WTC11 (cell line): ENCODE measurements around the gene RAB3GAP1. TPM values are rescaled to one million over a fixed set of nuclear protein-coding genes. Genes with fewer than 3 reads are reported as not detected.
A peak's percentile ranks its signal among the peaks of the same experiment; 100 is the strongest.
"Not testable (repeated sequence)": the region's sequence is repeated elsewhere in the genome, so short reads cannot be mapped to it uniquely, and the experiment has no call there.

Experiments used
- ATAC-seq: fragments of 200-7000 bp; cut with Tn5 transposase; 2 replicates; pipeline ENCODE4 v1.10.0; 2021; ENCODE audit warnings: mild to moderate bottlenecking, moderate library complexity
- CTCF ChIA-PET: fragments of 300-600 bp; sonication (Branson Sonifier 250); formaldehyde crosslinking; loops from one replicate; lab custom pipeline; 2021; ENCODE audit warnings: antibody characterized with exemption; lab: Charles Lee
- POLR2A ChIA-PET: fragments of 350-600 bp; sonication (Branson Sonifier 250); formaldehyde crosslinking; loops from one replicate; lab custom pipeline; 2021; ENCODE audit warnings: antibody characterized with exemption; lab: Charles Lee
- DNase-seq: peaks from one replicate; pipeline ENCODE4 v3.0.0; 2021; ENCODE audit warnings: low spot score
- H3K27ac Mint-ChIP-seq: 2 replicates; pipeline ENCODE4 v1.8.0; 2021; ENCODE audit warnings: mixed read lengths
- H3K27me3 Mint-ChIP-seq: 2 replicates; pipeline ENCODE4 v1.8.0; 2021; ENCODE audit warnings: low read depth, mild to moderate bottlenecking, moderate library complexity, mixed read lengths
- H3K36me3 Mint-ChIP-seq: 2 replicates; pipeline ENCODE4 v1.8.0; 2021; ENCODE audit warnings: mixed read lengths
- H3K4me1 Mint-ChIP-seq: 2 replicates; pipeline ENCODE4 v1.8.0; 2022; ENCODE audit warnings: mixed read lengths
- H3K4me3 Mint-ChIP-seq: 2 replicates; pipeline ENCODE4 v1.8.0; 2021; ENCODE audit warnings: mild to moderate bottlenecking, moderate library complexity, mixed read lengths
- H3K9me3 Mint-ChIP-seq: 2 replicates; pipeline ENCODE4 v1.8.0; 2021; ENCODE audit warnings: mixed read lengths
- ELF4 ChIP-seq: sonication (generic); formaldehyde crosslinking; IDR thresholded peaks from 2 replicates; pipeline ENCODE4 v1.8.1; 2022; ENCODE audit warnings: low read depth, mild to moderate bottlenecking, moderate library complexity, missing genetic modification reagents
- FOXP1 ChIP-seq: sonication (generic); formaldehyde crosslinking; IDR thresholded peaks from 2 replicates; pipeline ENCODE4 v1.8.0; 2022; ENCODE audit warnings: missing genetic modification reagents, mild to moderate bottlenecking, moderate library complexity, borderline replicate concordance
- GABPB1 ChIP-seq: sonication (generic); formaldehyde crosslinking; IDR thresholded peaks from 2 replicates; pipeline ENCODE4 v1.8.1; 2023; ENCODE audit warnings: mild to moderate bottlenecking, missing genetic modification reagents
- GRHL2 ChIP-seq: fragments of 250-450 bp; sonication (Bioruptor Pico); IDR thresholded peaks from 2 replicates; pipeline ENCODE4 v1.8.0; 2022; ENCODE audit warnings: mild to moderate bottlenecking, moderate library complexity; ENCODE audit not compliant: insufficient replicate concordance, severe bottlenecking
- IRF2 ChIP-seq: sonication (generic); formaldehyde crosslinking; IDR thresholded peaks from 2 replicates; pipeline ENCODE4 v1.8.0; 2022; ENCODE audit warnings: low read depth, missing genetic modification reagents, borderline replicate concordance
- JUN ChIP-seq: sonication (generic); formaldehyde crosslinking; IDR thresholded peaks from 2 replicates; pipeline ENCODE4 v1.8.0; 2023; ENCODE audit warnings: mild to moderate bottlenecking, missing genetic modification reagents
- NR1H2 ChIP-seq: sonication (generic); formaldehyde crosslinking; IDR thresholded peaks from 2 replicates; pipeline ENCODE4 v1.9.0; 2021; ENCODE audit warnings: mild to moderate bottlenecking, moderate library complexity, missing genetic modification reagents
- SMAD4 ChIP-seq: sonication (generic); formaldehyde crosslinking; IDR thresholded peaks from 2 replicates; pipeline ENCODE4 v1.8.0; 2022; ENCODE audit warnings: mild to moderate bottlenecking, missing genetic modification reagents
- ZNF232 ChIP-seq: sonication (generic); formaldehyde crosslinking; IDR thresholded peaks from 2 replicates; pipeline ENCODE4 v1.8.0; 2022; ENCODE audit warnings: mild to moderate bottlenecking, missing genetic modification reagents
- total RNA-seq: library from RNA; stranded (reverse); gene quantifications from 3 replicates; pipeline ENCODE4 v1.2.3, GENCODE V29; 2021
- TF ChIP-seq, protein P1 (sequence below): fragments of 250-450 bp; sonication (Bioruptor Pico); IDR thresholded peaks from 2 replicates; pipeline ENCODE4 v1.9.0; 2021; ENCODE audit warnings: moderate library complexity, mild to moderate bottlenecking, inconsistent platforms, borderline replicate concordance
- TF ChIP-seq, protein P2 (sequence below): fragments of 200-600 bp; IDR thresholded peaks from 2 replicates; pipeline ENCODE4 v1.8.0; 2022; ENCODE audit warnings: antibody characterized with exemption
- TF ChIP-seq, protein P3 (sequence below): fragments of 250-450 bp; sonication (Bioruptor Pico); IDR thresholded peaks from 2 replicates; pipeline ENCODE4 v1.8.0; 2021; ENCODE audit warnings: mild to moderate bottlenecking

Gene RAB3GAP1
- total RNA-seq, 1 experiment from 2014 or later, result 27.6 TPM

DNA sequence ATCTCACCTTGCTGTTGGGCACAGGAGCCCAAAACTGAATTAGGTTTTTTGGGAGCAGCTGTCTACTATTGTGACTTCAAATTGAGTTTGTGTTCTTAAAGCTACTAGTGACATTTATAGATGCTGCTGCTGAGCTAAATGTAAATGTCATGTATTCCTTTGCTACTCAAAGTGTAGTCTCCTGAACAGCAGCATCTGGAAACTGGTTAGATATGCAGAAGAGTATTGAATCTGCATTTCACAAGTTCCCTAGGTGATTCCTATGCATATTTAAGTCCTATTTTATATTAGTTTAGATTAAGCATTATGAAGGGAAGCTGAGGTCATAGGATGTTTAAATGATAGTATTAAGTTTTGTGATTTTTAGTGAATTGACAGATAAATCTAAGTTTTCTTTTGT is 67.5 kb downstream of the RAB3GAP1 start (continued):
- TF ChIP-seq FOXP1 (CRISPR knock-in tag), result no peak
- TF ChIP-seq, all 79 proteins: peak for 0

DNA sequence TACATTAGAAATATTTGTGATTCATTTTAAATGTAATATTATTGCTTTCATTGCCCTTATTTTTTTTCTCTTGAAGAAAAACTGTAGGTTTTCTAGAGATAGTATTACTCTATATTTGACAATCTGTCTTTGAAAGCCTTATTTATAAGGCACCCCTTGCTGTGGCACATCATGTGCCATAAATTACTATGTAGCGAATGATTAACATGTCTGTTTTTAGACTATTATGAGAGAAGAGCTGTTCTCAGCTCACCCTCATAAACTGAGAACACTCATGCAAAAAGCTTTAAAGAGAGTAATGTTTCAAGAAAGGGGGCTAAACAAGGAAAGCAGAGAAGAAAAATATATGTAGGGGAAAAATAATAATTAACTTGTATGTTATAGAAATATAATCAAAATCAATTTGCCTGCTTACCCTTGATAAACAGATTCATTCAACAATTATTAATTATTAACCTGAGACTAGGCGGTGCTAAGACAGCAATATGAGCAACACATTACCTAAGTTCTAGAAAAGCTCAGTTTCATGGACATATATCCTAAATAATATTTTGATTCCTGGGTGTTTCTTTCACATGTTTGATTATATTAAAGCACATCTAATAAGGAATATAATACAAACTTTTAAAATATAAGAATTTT is 69.0 kb downstream of the RAB3GAP1 start:
- H3K9me3 Mint-ChIP-seq, result no peaks in the 10 kb centered on the region
- CTCF ChIA-PET, result interaction anchor here (0.6 kb wide), 1 partner anchor 587 kb away, joined by 4 read pairs; no protein-coding TSS in a partner anchor
- H3K36me3 Mint-ChIP-seq, result peaks cover 4% of the 10 kb centered on the region
- DNase-seq (no peak), ATAC-seq (no peak)
- no peaks in the 10 kb centered on the region for H3K4me1 Mint-ChIP-seq
- no peak overlapping the region for H3K4me3 Mint-ChIP-seq
- no peaks in the 10 kb centered on the region for H3K27me3 Mint-ChIP-seq
- no peak overlapping the region for H3K27ac Mint-ChIP-seq
- TF ChIP-seq, protein P1, sequence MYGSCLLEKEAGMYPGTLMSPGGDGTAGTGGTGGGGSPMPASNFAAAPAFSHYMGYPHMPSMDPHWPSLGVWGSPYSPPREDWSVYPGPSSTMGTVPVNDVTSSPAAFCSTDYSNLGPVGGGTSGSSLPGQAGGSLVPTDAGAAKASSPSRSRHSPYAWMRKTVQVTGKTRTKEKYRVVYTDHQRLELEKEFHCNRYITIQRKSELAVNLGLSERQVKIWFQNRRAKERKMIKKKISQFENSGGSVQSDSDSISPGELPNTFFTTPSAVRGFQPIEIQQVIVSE (CRISPR knock-in tag), result no peak
- no peak for TF ChIP-seq NR1H2 (CRISPR knock-in tag)
- POLR2A ChIA-PET, result no interaction called here

DNA sequence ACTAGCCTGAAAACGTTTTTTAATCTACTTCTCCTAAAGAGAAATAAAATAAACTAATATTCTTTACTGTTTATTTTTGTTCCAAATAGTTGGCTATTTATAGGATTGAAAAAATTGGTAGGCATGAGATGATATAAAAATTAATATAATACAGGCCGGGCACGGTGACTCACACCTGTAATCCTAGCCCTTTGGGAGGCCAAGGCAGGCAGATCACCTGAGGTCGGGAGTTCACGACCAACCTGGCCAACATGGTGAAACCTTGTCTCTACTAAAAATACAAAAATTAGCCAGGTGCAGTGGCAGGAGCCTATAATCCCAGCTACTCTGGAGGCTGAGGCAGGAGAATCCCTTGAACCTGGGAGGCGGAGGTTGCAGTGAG is 69.6 kb downstream of the RAB3GAP1 start:
- POLR2A ChIA-PET, DNase-seq, ATAC-seq, H3K4me3 Mint-ChIP-seq, H3K27ac Mint-ChIP-seq, H3K4me1 Mint-ChIP-seq, H3K9me3 Mint-ChIP-seq, H3K36me3 Mint-ChIP-seq, H3K27me3 Mint-ChIP-seq: not testable (repeated sequence)
- CTCF ChIA-PET, result interaction anchor here (0.6 kb wide), 1 partner anchor 587 kb away, joined by 4 read pairs; no protein-coding TSS in a partner anchor

DNA sequence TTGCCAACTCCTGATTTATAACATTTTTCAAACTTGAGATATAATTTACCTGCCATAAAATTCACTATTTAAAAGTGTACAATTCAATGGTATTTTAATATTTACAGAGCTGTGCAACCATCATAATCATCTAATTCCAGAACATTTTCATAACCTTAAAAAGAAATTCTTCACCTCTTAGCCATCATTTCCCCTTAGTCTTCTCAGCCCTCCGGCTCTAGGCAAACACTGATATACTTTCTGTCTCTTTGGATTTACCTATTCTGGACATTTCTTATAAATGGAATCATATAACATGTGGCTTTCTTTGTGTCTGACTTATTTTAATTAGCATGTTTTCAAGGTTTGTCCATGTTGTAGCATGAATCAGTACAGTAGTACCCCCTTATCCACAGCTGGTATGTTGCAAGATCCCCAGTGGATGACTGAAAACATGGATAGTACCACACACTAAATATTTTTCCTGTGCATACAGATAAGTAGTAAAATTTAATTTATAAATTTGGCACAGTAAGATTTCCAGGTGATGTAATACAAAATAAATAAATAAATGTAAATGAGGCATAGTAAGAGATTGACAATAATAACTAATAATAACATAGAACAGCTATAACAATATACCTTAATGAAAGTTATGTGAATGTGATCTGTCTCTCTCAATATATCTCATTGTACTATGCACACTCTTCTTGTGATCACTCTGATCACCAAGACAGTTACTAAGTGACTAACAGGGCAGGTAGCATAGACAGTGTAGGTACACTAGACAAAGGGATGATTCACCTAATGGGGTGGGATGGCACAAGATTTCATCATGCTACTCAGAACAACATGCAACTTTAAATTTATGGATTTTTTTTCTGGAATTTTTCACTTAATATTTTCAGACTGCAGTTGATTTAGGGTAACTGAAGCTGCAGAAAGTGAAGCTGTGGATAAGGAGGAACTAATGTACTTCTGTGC is 73.1 kb downstream of the RAB3GAP1 start:
- ChIA-PET POLR2A (no interaction called here), CTCF (no interaction called here)
- H3K4me3 Mint-ChIP-seq, result no peak overlapping the region
- H3K4me1 Mint-ChIP-seq, result no peaks in the 10 kb centered on the region
- no peak overlapping the region for H3K27ac Mint-ChIP-seq
- DNase-seq (no peak), ATAC-seq (no peak)
- H3K36me3 Mint-ChIP-seq, result peaks cover 16% of the 10 kb centered on the region
- no peaks in the 10 kb centered on the region for H3K27me3 Mint-ChIP-seq
- TF ChIP-seq GABPB1 (peak; percentile 84), NR1H2 (CRISPR knock-in tag) (no peak)
- H3K9me3 Mint-ChIP-seq, result no peaks in the 10 kb centered on the region

DNA sequence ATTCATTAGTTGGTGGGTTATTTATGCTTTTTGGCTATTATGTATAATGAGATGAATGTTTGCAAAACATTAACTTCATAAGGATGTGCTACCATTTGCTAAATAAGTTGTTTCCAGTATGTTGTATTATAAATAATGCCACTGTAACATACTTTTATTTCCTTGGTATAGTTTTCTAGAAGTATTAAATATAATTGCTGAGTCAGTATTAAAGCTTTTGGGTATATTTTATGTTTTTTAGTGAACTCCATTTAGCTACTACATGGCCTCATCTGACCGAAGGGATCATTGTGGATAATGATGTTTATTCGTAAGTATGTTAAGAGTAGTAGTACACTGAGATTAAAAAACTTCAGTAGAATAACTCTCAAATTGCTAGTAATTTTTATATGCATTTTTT is 73.8 kb downstream of the RAB3GAP1 start:
- Mint-ChIP-seq H3K27me3 (no peaks in the 10 kb centered on the region), H3K36me3 (peaks cover 20% of the 10 kb centered on the region), H3K4me3 (no peak overlapping the region), H3K4me1 (no peaks in the 10 kb centered on the region), H3K9me3 (no peaks in the 10 kb centered on the region), H3K27ac (no peak overlapping the region)
- ChIA-PET POLR2A (no interaction called here), CTCF (no interaction called here)
- ATAC-seq, result no peak
- no peak for TF ChIP-seq JUN (CRISPR knock-in tag)
- TF ChIP-seq, protein P1 (CRISPR knock-in tag), result no peak
- no peak for TF ChIP-seq ELF4 (CRISPR knock-in tag)
- TF ChIP-seq IRF2 (CRISPR knock-in tag), result no peak
- no peak for TF ChIP-seq ZNF232 (CRISPR knock-in tag)
- no peak for TF ChIP-seq SMAD4
- TF ChIP-seq, protein P2, sequence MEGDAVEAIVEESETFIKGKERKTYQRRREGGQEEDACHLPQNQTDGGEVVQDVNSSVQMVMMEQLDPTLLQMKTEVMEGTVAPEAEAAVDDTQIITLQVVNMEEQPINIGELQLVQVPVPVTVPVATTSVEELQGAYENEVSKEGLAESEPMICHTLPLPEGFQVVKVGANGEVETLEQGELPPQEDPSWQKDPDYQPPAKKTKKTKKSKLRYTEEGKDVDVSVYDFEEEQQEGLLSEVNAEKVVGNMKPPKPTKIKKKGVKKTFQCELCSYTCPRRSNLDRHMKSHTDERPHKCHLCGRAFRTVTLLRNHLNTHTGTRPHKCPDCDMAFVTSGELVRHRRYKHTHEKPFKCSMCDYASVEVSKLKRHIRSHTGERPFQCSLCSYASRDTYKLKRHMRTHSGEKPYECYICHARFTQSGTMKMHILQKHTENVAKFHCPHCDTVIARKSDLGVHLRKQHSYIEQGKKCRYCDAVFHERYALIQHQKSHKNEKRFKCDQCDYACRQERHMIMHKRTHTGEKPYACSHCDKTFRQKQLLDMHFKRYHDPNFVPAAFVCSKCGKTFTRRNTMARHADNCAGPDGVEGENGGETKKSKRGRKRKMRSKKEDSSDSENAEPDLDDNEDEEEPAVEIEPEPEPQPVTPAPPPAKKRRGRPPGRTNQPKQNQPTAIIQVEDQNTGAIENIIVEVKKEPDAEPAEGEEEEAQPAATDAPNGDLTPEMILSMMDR, result no peak
- no peak for TF ChIP-seq GRHL2 (CRISPR knock-in tag)
- TF ChIP-seq, protein P3, sequence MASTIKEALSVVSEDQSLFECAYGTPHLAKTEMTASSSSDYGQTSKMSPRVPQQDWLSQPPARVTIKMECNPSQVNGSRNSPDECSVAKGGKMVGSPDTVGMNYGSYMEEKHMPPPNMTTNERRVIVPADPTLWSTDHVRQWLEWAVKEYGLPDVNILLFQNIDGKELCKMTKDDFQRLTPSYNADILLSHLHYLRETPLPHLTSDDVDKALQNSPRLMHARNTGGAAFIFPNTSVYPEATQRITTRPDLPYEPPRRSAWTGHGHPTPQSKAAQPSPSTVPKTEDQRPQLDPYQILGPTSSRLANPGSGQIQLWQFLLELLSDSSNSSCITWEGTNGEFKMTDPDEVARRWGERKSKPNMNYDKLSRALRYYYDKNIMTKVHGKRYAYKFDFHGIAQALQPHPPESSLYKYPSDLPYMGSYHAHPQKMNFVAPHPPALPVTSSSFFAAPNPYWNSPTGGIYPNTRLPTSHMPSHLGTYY (CRISPR knock-in tag), result no peak
- DNase-seq, result no peak
